ENCODE results near the gene P2RX3. TPM values are rescaled to one million over a fixed set of nuclear protein-coding genes. Genes with fewer than 3 reads are reported as not detected.

P2RX3 gene
- total and polyA plus RNA-seq, 2 donors (not counting 1 experiment from before 2014, with no cell fraction given) = not detected

- no peak for TF ChIP-seq EZH2 (IDR thresholded peaks at IDR 0.05; ENCODE audit: low read length, missing control alignments)
- no peak for TF ChIP-seq CTCF (conservative IDR thresholded peaks at IDR 0.05 in 1 of 2, IDR thresholded peaks at IDR 0.05 in 1 of 2; ENCODE audit: low read depth in 1 of 2, low read length in 2 of 2)
- no peaks in the 10 kb centered on the region for H3K36me3 ChIP-seq (ENCODE audit: control insufficient read depth, insufficient read depth, low read length)
- H3K4me3 ChIP-seq (replicated peaks in 1 of 4; ENCODE audit: control extremely low read depth in 1 of 4, insufficient read depth in 1 of 4, low read depth in 3 of 4, low read length in 4 of 4) = no peak overlapping the region
- no peaks in the 10 kb centered on the region for H3K9me3 ChIP-seq (ENCODE audit: control insufficient read depth, insufficient read depth, low read depth, low read length)
- H4K20me1 ChIP-seq (ENCODE audit: control insufficient read depth, extremely low read depth, insufficient read depth, low read length) = no peaks in the 10 kb centered on the region
- no peaks in the 10 kb centered on the region for H3K4me1 ChIP-seq (ENCODE audit: control insufficient read depth, extremely low read depth, insufficient read depth, low read length)
- DNase-seq (ENCODE audit: low read depth in 2 of 2) = peak in 1 of 2 donors; percentile 51
- no peak overlapping the region for H2AFZ ChIP-seq (ENCODE audit: low read length)
- peaks cover 7% of the 10 kb centered on the region for H3K27me3 ChIP-seq (ENCODE audit: control insufficient read depth, insufficient read depth, low read length)
- H3K9ac ChIP-seq (ENCODE audit: insufficient read depth, low read length) = no peak overlapping the region
- H3K79me2 ChIP-seq (ENCODE audit: control insufficient read depth, insufficient read depth, low read length) = no peaks in the 10 kb centered on the region
- no peak overlapping the region for H3K27ac ChIP-seq (ENCODE audit: insufficient read depth, low read length)
- no peak overlapping the region for H3K4me2 ChIP-seq (ENCODE audit: extremely low read depth, insufficient read depth, low read length)
Measured at GRCh38 chr11:57358543-57358961, 20.4 kb downstream of the P2RX3 start.

GRCh38 chr11:57358991-57359390 is 20.8 kb downstream of the P2RX3 start:
- DNase-seq (ENCODE audit: low read depth in 2 of 2) = no peak
- Histone ChIP-seq H3K9ac (ENCODE audit: insufficient read depth, low read length) (no peak overlapping the region), H3K9me3 (ENCODE audit: control insufficient read depth, insufficient read depth, low read depth, low read length) (no peaks in the 10 kb centered on the region), H2AFZ (ENCODE audit: low read length) (no peak overlapping the region), H3K4me1 (ENCODE audit: control insufficient read depth, extremely low read depth, insufficient read depth, low read length) (no peaks in the 10 kb centered on the region), H3K4me2 (ENCODE audit: extremely low read depth, insufficient read depth, low read length) (no peak overlapping the region), H3K27ac (ENCODE audit: insufficient read depth, low read length) (no peak overlapping the region), H3K36me3 (ENCODE audit: control insufficient read depth, insufficient read depth, low read length) (no peaks in the 10 kb centered on the region), H3K4me3 (replicated peaks in 1 of 4; ENCODE audit: control extremely low read depth in 1 of 4, insufficient read depth in 1 of 4, low read depth in 3 of 4, low read length in 4 of 4) (no peak overlapping the region), H3K79me2 (ENCODE audit: control insufficient read depth, insufficient read depth, low read length) (no peaks in the 10 kb centered on the region), H3K27me3 (ENCODE audit: control insufficient read depth, insufficient read depth, low read length) (peaks cover 7% of the 10 kb centered on the region), H4K20me1 (ENCODE audit: control insufficient read depth, extremely low read depth, insufficient read depth, low read length) (no peaks in the 10 kb centered on the region)
- TF ChIP-seq CTCF (conservative IDR thresholded peaks at IDR 0.05 in 1 of 2, IDR thresholded peaks at IDR 0.05 in 1 of 2; ENCODE audit: low read depth in 1 of 2, low read length in 2 of 2) (no peak), EZH2 (IDR thresholded peaks at IDR 0.05; ENCODE audit: low read length, missing control alignments) (no peak)

GRCh38 chr11:57359396-57359795 is 21.2 kb downstream of the P2RX3 start:
- Histone ChIP-seq H3K4me1 (ENCODE audit: control insufficient read depth, extremely low read depth, insufficient read depth, low read length) (no peaks in the 10 kb centered on the region), H4K20me1 (ENCODE audit: control insufficient read depth, extremely low read depth, insufficient read depth, low read length) (no peaks in the 10 kb centered on the region), H3K79me2 (ENCODE audit: control insufficient read depth, insufficient read depth, low read length) (no peaks in the 10 kb centered on the region), H3K4me2 (ENCODE audit: extremely low read depth, insufficient read depth, low read length) (no peak overlapping the region), H3K9ac (ENCODE audit: insufficient read depth, low read length) (no peak overlapping the region), H3K27me3 (ENCODE audit: control insufficient read depth, insufficient read depth, low read length) (peaks cover 7% of the 10 kb centered on the region), H3K4me3 (replicated peaks in 1 of 4; ENCODE audit: control extremely low read depth in 1 of 4, insufficient read depth in 1 of 4, low read depth in 3 of 4, low read length in 4 of 4) (no peak overlapping the region), H3K9me3 (ENCODE audit: control insufficient read depth, insufficient read depth, low read depth, low read length) (no peaks in the 10 kb centered on the region), H2AFZ (ENCODE audit: low read length) (no peak overlapping the region), H3K27ac (ENCODE audit: insufficient read depth, low read length) (no peak overlapping the region), H3K36me3 (ENCODE audit: control insufficient read depth, insufficient read depth, low read length) (no peaks in the 10 kb centered on the region)
- no peak for TF ChIP-seq EZH2 (IDR thresholded peaks at IDR 0.05; ENCODE audit: low read length, missing control alignments)
- TF ChIP-seq CTCF (conservative IDR thresholded peaks at IDR 0.05 in 1 of 2, IDR thresholded peaks at IDR 0.05 in 1 of 2; ENCODE audit: low read depth in 1 of 2, low read length in 2 of 2) = no peak
- no peak for DNase-seq (ENCODE audit: low read depth in 2 of 2)

Data from fibroblast of lung (primary cell).